Activated CD4-positive, alpha-beta T cell treated with anti-CD3 and anti-CD28 coated beads for 4 hours (primary cell): ENCODE data around the gene PEA15.

Experiments
- DNase-seq, 2 donors: peaks; one replicate each; pipeline ENCODE4 v3.0.0-alpha.2; 2020

The PEA15 gene

GRCh38 chr1:160186246-160186645, 18.9 kb upstream of the PEA15 start:
- DNase-seq: no peak

DNA sequence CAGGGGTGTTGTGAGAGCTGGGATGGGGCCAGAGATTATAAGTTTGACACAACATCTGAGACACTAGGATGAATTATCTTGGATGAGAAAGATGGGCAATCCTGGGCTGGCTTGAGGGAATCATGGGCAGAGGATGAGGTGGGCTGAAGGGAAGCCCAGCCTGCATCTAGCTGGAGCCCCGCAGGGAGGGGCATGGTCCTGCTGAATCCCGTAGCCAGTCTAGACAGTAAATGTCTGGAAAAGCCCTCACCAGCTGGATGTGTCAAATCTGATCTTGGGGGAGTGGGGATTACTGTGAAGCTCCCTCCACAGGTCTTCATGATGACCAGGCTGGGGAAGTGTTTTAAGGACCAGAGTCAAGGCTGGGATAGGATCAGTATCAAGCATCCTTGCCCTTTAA, 18.5 kb upstream of the PEA15 start:
- DNase-seq: no peak

- no peak for DNase-seq
These were observed 17.8 kb upstream of the PEA15 start for GRCh38 chr1:160187407-160187806.

- DNase-seq: no peak
These were observed 16.8 kb upstream of the PEA15 start for GRCh38 chr1:160188341-160188740.

- DNase-seq: no peak
These were observed 15.2 kb upstream of the PEA15 start, which contains the start of gene CASQ1 for GRCh38 chr1:160189649-160190625. CASQ1 (plus strand) TSS chr1:160190575; CDS start chr1:160190752, 177 bp downstream.

GRCh38 chr1:160191756-160192155, 13.4 kb upstream of the PEA15 start:
- DNase-seq: no peak

DNA sequence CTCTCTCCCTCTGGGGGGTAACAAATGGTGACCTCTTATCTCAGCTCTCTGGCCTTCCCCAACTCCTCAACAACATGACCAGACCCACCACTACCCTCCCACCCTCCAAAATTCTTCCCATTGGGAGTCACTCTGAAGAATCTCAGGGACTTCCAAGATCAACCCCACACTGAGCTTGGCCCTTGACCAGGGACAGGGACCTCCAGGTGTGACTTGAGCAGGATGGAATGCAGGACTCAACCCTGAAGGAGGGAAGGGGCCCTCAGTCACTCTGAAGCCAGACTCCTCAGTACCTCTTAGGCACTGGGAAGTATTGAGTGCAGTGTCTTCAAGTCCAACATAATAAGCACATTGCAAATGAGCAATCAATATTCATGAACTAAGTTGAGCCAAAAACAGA, 12.9 kb upstream of the PEA15 start:
- DNase-seq: no peak

GRCh38 chr1:160193091-160193819, 11.9 kb upstream of the PEA15 start:
- peak; percentile 78 to 85 for DNase-seq

DNA sequence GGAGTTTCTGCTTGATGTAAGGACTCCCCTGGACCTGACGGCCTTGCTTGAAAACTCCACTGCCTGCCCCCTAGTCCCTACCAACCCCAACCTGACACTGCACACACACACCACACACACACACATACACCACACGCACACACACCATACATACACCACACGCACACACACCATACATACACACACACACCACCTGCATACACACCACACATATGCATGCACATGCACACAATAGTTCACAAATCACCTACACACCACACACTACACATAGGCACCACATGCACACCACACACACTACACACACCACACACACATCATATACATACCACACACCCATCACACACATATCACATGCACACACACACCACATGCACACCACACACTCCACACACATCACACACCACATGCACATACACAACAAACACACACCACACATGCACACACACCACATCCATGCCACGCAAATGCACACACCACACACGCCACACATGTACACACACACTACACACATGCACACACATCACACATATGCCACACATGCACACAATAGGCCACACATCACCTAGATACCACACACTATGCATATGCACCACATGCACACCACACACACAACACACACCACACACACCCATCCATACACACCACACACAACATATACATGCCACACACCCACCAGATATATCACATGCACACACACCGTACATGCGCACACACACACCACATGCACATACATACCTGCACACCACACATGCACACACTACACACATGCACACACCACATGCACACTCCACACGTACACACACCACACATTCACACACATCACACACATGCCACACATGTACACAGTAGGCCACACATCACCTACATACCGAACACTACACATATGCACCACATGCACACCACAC, 11.1 kb upstream of the PEA15 start:
- no peak for DNase-seq

GRCh38 chr1:160194737-160195059, 10.5 kb upstream of the PEA15 start:
- DNase-seq: no peak

DNA sequence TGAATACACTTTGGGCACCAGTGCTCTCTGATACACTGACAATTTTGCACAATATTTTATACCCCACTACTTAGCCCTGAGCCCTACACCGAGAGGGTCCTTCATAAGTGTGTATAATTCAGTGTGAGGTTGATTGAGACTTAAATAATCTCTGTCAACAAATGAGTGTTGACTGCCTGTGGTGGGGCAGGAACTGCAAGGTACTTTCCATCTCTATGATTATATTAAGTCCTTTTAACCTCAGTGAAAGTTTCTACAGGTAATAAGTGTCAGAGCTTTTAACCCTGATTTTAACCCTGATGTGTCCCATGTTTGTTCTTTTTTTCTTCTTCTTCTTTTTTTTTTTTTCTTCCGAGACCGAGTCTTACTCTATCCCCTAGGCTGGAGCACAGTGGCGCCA, 9.0 kb upstream of the PEA15 start:
- DNase-seq: no peak

DNA sequence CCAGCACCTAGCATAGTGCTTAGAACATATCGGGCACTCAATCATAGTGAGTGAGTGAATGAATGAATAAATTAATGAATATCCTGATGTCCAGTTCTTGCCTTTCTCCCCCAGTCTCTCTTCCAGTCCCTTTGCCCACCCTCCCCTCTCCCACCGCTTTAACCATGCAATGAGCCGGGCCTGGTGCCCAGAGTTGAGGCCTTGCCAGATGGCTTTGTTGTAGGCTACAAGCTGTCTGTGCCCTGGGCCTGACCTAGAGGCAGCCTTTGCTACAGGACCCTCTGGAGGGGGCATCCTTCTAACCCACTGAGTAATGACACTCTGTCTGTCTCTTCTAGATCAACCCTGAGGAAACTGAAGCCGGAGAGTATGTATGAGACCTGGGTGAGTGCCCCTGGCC, 8.0 kb upstream of the PEA15 start:
- no peak for DNase-seq

- DNase-seq: no peak
These were observed 4.4 kb upstream of the PEA15 start for GRCh38 chr1:160200786-160201185.

- no peak for DNase-seq
These were observed 500 bp upstream of the PEA15 start for GRCh38 chr1:160204526-160205241.

GRCh38 chr1:160206036-160206389, 829 bp downstream of the PEA15 start:
- peak; percentile 65 to 71 for DNase-seq

DNA sequence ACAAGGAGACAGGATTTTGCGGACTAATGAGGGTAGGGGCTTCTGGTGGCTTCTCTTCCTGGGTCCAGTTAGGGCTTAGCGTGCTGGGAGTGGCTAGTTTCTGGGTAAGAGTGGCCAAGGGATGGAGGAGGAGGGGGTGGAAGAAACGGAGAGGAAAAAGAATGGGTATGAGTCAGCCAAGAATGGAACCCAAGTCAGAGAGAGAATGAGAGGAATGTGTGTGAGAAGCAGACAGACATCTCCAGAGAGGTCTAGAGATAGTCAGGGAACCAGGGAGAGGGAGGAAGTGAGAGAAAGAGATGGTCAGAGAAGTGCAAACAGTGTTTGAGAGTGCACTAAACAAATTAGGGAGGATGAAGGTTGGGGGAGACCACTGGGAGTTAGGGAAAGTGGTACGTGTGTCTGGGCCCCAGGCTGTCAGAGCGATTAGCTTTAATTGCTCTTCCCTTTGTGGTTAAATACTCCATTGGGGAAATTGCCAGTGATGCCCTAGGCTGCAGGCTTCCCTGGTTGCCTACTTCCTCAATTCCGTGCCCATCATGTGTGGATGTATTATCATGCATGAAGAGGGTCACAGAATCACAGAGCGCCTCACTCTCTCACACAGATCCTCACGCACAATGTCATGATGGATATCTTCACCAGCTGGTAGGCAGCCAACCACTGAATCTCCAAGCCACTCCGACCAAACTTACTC, 1.4 kb downstream of the PEA15 start:
- no peak for DNase-seq

- no peak for DNase-seq
These were observed 2.0 kb downstream of the PEA15 start for GRCh38 chr1:160207118-160207650.

DNA sequence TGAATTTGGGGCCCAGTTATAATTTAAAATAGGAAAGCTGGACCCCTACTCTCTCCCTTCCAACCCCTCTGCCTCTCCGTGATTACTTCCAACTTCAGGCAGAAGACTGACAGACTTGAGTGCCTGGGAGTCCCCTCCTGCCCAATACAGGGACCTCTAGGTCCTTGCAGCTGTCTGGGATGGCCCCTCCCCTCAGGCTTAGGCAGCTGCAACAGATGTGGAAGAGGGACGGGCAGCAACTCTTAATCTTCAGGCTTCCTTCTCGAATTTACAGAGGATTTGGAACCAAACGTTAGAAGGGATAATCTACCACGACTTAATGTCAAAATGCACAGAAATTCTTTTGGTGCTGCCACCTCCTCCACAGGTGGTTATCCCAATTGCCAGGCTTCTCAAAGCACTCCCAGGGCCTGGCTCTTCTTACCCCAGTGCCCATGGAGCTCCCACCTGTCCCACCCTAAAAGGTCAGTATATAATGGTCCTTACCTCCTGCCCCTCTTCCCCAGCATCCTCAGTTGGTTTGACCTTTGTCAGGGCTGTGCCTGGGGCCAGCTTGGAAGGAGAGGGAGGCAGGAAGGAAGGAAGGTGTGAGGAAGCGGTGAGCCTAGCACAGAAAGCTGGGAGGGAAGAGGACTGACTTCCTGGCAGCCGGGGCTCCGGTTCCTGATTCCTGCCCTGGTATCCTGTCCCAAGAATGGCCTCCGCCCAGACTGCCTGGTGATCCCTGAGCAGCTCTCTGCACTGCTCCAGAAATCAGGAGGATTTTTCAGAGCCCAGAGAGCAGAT, 2.8 kb downstream of the PEA15 start:
- DNase-seq: no peak

DNA sequence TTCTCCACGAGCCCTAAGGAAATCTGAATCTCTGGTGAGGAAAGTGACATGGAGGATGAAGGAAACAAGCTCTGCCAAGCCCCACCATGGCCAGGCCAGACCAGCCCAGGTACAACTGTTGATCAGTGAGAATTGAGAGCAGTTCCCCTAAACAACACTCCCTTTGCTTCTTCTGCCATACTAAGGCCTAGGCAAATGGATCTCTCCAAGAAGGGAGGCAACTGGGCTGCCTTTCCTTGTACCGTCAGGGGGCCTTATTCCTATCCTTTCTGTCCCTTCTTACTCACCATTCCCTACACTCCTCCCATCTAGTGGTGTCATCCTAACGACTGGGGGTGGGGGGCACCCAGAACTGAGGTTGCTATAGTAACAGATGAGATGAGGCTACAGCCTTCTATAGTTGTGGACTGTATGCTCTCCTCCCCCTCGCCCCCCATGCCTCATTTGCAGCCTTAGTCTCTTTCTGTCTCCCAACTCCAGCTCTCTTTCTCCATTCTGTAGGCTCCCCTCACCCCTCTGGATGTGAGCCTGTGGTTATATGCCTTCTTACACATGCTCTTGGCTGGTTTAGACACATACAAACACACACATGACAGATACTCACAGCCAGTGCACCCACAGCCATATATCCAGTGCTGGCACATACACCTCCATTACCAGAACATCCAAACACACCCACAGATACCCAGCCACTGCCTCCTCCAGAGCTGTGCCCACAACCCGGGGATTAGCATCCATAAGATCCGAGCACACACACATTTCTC, 3.6 kb downstream of the PEA15 start:
- DNase-seq: no peak
